ENCODE results near the gene COPS3. TPM values are rescaled to one million over a fixed set of nuclear protein-coding genes. Genes with fewer than 3 reads are reported as not detected.

The COPS3 gene
- total RNA-seq, 1 donor from 2014 or later = 113 TPM

- intact Hi-C loops (cut with micrococcal nuclease) = no loop called here
Observed at GRCh38 chr17:17221329-17221728, 59.7 kb downstream of the COPS3 start.

GRCh38 chr17:17220529-17220928 is 60.5 kb downstream of the COPS3 start:
- intact Hi-C loops (cut with micrococcal nuclease) = no loop called here

- intact Hi-C loops (cut with micrococcal nuclease) = no loop called here
Observed at GRCh38 chr17:17217995-17218394, 63.1 kb downstream of the COPS3 start.

- intact Hi-C loops (cut with micrococcal nuclease) = no loop called here
Observed at GRCh38 chr17:17216776-17217175, 64.3 kb downstream of the COPS3 start.

GRCh38 chr17:17216236-17216635 is 64.8 kb downstream of the COPS3 start:
- intact Hi-C loops (cut with micrococcal nuclease) = no loop called here

GRCh38 chr17:17215575-17215974 is 65.5 kb downstream of the COPS3 start:
- intact Hi-C loops (cut with micrococcal nuclease) = no loop called here

- intact Hi-C loops (cut with micrococcal nuclease) = no loop called here
Observed at GRCh38 chr17:17214646-17215436, 66.2 kb downstream of the COPS3 start.

GRCh38 chr17:17213775-17214174 is 67.3 kb downstream of the COPS3 start:
- intact Hi-C loops (cut with micrococcal nuclease) = no loop called here

- intact Hi-C loops (cut with micrococcal nuclease) = no loop called here
Observed at GRCh38 chr17:17207998-17208397, 73.0 kb downstream of the COPS3 start.

- intact Hi-C loops (cut with micrococcal nuclease) = no loop called here
Observed at GRCh38 chr17:17206913-17207335, 74.1 kb downstream of the COPS3 start.

GRCh38 chr17:17206124-17206912 is 74.7 kb downstream of the COPS3 start, which contains the start of gene PLD6:
Gene PLD6 (minus strand): TSS chr17:17206333. CDS start chr17:17206286, 47 bp downstream.
- intact Hi-C loops (cut with micrococcal nuclease) = no loop called here

GRCh38 chr17:17205368-17206123 is 75.5 kb downstream of the COPS3 start:
- intact Hi-C loops (cut with micrococcal nuclease) = no loop called here

- intact Hi-C loops (cut with micrococcal nuclease) = no loop called here
Observed at GRCh38 chr17:17204635-17205231, 76.3 kb downstream of the COPS3 start.

- intact Hi-C loops (cut with micrococcal nuclease) = no loop called here
Observed at GRCh38 chr17:17204041-17204591, 76.9 kb downstream of the COPS3 start.

GRCh38 chr17:17203173-17203730 is 77.8 kb downstream of the COPS3 start:
- intact Hi-C loops (cut with micrococcal nuclease) = no loop called here

GRCh38 chr17:17201907-17202306 is 79.1 kb downstream of the COPS3 start:
- intact Hi-C loops (cut with micrococcal nuclease) = no loop called here

- intact Hi-C loops (cut with micrococcal nuclease) = no loop called here
Observed at GRCh38 chr17:17201271-17201670, 79.8 kb downstream of the COPS3 start.

- intact Hi-C loops (cut with micrococcal nuclease) = no loop called here
Observed at GRCh38 chr17:17200831-17201230, 80.2 kb downstream of the COPS3 start.

- intact Hi-C loops (cut with micrococcal nuclease) = no loop called here
Observed at GRCh38 chr17:17200311-17200710, 80.7 kb downstream of the COPS3 start.

- intact Hi-C loops (cut with micrococcal nuclease) = no loop called here
Observed at GRCh38 chr17:17198281-17198680, 82.8 kb downstream of the COPS3 start.

GRCh38 chr17:17196776-17197175 is 84.3 kb downstream of the COPS3 start:
- intact Hi-C loops (cut with micrococcal nuclease) = no loop called here

All from T-helper 2 cell treated with Interferon-gamma antibody and Interleukin-4, amounts not matched to agents 100 ng/mL and 5 ng/mL, for 36 hours (primary cell).